22Rv1 (cell line): ENCODE measurements around the gene KCNT1.

Experiments
- H3K27ac ChIP-seq: fragments of 450-650 bp; 2 replicates; pipeline ENCODE4 v1.5.1; 2017
- CTCF ChIP-seq: fragments of 450-650 bp; IDR thresholded peaks from 2 replicates; pipeline ENCODE4 v1.5.1; 2017; ENCODE audit warnings: mild to moderate bottlenecking
- ZFX ChIP-seq: fragments of 450-650 bp; IDR thresholded peaks from 2 replicates; pipeline ENCODE4 v1.6.1; 2017; ENCODE audit warnings: antibody characterized with exemption, borderline replicate concordance

The KCNT1 gene

DNA sequence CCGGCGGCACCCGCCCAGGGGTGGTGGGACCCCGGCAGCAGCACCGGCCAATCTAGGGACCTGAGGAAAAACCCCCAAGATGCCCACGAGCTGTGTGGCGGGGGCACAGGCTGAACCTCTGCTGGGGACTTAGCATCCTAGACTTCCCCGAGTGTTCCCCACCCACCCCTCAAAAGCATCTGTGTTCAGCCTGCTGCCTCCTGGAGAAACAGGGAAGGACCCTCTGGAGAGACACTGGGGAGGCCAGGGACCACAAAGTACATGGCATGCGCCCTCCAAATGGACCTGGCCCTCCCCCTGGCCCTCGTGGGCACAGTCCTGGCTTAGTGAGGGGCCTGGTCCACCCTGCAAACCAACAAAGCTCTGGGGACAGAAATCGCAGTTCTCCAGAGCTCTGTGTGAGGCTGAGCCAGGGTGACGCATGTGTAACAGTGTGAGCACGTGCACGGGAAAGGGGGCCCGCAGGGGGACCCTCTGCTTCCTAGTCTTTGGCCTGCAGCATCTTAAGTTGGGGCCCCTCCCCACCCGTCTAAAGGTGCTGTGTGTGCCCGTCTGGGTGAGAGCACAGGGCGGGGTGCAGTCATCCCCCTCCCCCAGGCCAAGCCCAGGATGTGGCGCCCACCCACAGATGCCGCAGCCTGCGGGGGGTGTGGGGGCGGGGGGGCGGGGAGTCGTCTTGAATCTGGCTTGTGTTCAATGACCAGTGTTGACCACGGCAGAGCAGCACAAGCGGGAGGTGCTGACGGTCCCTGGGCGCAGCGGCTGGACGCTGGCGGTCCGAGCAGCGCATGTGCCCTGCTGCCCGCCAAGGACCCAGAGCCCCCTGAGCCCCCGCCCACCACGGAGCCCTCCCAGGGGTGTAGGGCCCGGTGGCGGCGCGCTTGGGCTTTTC lies 672 bp upstream of the KCNT1 start:
- no peak for TF ChIP-seq ZFX
- no peak for TF ChIP-seq CTCF
- H3K27ac ChIP-seq, result no peak overlapping the region

GRCh38 chr9:135703726-135704125 lies 1.7 kb downstream of the KCNT1 start:
- TF ChIP-seq CTCF, result no peak
- TF ChIP-seq ZFX, result no peak

DNA sequence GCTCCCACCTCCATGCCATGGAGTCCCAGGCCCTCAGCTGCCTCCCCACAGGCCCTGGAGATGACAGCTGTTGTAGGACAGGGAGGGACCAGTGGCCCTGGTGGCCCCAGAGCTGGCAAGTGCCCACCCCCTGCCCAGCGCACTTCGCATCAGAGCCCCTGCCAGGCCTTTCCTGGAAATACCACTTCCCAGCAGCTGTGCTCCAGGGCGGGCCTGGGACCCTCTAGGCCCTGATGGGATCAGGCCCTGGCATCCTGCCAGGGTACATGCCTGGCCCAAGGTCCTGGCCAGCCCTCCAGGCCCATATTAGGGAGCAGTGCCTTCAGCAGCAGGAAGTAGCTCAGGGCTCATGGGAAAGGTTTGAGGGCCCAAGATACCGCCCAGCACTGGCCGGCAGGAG lies 2.5 kb downstream of the KCNT1 start:
- no peak for TF ChIP-seq ZFX
- no peak for TF ChIP-seq CTCF
- no peak overlapping the region for H3K27ac ChIP-seq

More at GRCh38 chr9:135703726-135704125, 1.7 kb downstream of the KCNT1 start:
- no peak overlapping the region for H3K27ac ChIP-seq

DNA sequence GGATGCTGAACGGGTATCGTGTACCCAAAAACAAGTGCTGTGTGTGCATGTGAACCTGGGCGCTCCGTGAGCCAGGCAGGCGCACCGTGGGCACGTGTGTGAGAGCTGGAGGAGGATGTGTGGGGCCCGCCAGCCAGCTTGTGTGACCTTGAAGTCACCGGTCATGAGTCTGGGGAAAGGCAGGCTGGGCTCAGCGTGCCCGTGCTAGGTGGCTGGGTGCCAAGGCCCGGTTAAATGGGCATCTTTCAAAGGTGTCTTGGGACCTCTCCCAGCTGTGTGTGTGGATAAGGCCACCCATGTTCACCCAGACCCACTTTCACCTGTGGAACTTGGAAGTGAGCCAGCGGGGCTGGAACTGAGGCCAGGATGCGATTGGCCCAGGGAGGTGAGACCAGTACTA lies 3.4 kb downstream of the KCNT1 start:
- TF ChIP-seq CTCF, result no peak
- no peak overlapping the region for H3K27ac ChIP-seq

DNA sequence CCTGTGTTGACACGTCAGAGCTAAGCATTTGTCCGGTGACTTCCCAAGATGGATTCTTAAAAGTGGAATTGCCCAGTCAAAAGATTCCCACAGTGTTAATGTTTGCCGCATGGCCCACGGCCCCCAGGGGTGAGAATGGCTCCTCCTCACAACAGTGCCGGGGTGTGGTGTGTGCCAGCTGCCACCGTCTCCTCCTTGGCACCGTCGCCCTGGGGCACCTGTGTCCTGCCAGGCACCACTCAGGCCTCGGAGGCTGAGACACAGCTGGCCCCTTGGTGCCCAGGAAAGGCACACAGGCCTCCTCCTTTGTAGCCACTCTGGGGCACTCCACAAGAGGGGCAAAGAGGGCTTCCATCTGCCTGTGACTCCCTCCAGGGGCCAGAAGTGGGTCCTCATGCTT lies 4.3 kb downstream of the KCNT1 start:
- TF ChIP-seq CTCF (no peak), ZFX (no peak)
- H3K27ac ChIP-seq, result no peak overlapping the region

DNA sequence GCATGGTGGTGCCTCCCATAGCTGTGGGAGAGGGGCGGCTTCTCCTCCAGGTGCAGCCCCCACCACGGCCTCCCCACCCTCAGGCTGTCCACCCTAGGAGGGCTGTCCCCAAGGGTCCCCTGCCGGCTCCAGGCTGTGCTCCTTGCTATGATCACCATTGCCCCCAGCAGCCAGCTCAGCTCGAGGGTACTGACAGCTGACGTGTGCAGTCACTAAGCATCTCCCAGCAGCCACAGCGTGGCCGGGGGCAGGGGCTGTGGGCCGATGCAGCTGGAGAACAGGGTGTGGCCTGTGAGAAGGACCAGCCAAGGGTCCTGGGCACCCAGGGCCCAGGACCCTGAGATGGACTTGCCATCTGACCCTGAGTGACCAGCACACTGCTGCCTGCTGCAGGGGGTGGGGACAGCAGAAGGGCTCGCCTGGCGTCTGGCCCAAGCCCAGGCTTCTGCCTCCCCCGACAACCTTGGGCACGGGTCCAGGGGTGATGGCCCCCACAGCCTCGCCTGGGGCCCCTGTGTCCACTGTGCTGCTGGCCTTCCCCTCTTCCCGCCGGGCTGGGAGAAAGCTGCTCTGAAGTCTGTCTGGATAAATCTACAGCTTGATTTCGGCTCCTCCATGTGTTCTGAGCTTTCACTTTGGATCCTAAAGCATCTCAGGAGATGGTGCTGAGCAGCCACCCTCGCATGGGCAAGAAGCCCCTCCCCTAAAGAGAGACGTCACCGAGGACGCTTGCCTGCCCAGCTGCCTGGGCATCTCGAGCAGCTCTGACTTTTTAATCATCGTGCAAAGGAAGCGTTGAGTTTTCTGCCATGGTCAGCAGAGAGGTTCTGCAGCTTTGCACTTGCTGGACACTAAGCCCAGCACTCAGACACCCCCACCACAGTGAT lies 5.5 kb downstream of the KCNT1 start:
- H3K27ac ChIP-seq, result no peak overlapping the region
- TF ChIP-seq ZFX (no peak), CTCF (no peak)

DNA sequence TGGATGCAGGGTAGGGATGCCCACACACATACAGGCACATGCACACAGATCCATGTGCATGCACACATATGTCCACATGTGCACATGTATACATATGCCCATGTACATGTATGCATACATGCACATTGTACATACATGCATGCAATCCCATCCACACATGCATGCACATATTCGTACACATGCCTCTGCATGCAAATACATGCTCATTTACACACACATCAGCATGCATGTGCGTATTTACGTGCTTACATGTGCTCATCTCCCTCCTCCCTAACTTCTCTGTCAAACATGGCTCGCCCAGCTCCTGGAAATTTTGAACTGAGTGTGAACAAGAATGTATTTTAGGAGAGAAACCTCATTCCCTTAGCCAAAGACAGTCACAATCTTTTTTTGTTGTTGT lies 6.2 kb downstream of the KCNT1 start:
- H3K27ac ChIP-seq, result no peak overlapping the region
- no peak for TF ChIP-seq CTCF
- no peak for TF ChIP-seq ZFX
